Upper lobe of left lung (tissue), 6 donors: ENCODE measurements around the gene U2AF2. TPM values are rescaled to one million over a fixed set of nuclear protein-coding genes. Genes with fewer than 3 reads are reported as not detected.

Source experiments
- ATAC-seq, 2 donors: fragments of 200-7000 bp; cut with Tn5 transposase; one replicate each; pipeline ENCODE4 v1.9.1; 2022; ENCODE audit warnings: mild to moderate bottlenecking in 2 of 2, moderate library complexity in 2 of 2; ENCODE audit not compliant: low FRiP score in 2 of 2
- DNase-seq, 2 donors: peaks; one replicate each; pipeline ENCODE4 v3.0.0-alpha.2; 2019 to 2020
- H3K27ac ChIP-seq, 4 donors: fragments of 200-600 bp; sonication (generic); one replicate each; pipeline ENCODE4 v1.5.1; 2016 to 2019
- H3K27me3 ChIP-seq, 4 donors: fragments of 200-600 bp; sonication (generic); one replicate each; pipeline ENCODE4 v1.5.1; 2017 to 2019
- H3K36me3 ChIP-seq, 4 donors: fragments of 200-600 bp; sonication (generic); one replicate each; pipeline ENCODE4 v1.5.1; 2016 to 2019
- H3K4me1 ChIP-seq, 4 donors: fragments of 200-600 bp; sonication (generic); one replicate each; pipeline ENCODE4 v1.5.1; 2018 to 2019
- H3K4me3 ChIP-seq, 4 donors: fragments of 200-600 bp; sonication (generic); one replicate each; pipeline ENCODE4 v1.5.1; 2017 to 2019; ENCODE audit warnings: mild to moderate bottlenecking in 2 of 4, moderate library complexity in 1 of 4
- H3K9me3 ChIP-seq, 4 donors: fragments of 200-600 bp; sonication (generic); one replicate each; pipeline ENCODE4 v1.5.1; 2018 to 2019
- EP300 ChIP-seq, 4 donors: sonication (generic); formaldehyde crosslinking; IDR thresholded peaks; one replicate each; pipeline ENCODE4 v1.5.1; 2017; ENCODE audit warnings: antibody characterized with exemption in 4 of 4, control low read depth in 2 of 4
- POLR2A ChIP-seq, 4 donors: fragments of 450-650 bp; IDR thresholded peaks; one replicate each; pipeline ENCODE4 v1.5.1; 2016 to 2017; ENCODE audit warnings: antibody characterized with exemption in 4 of 4, mild to moderate bottlenecking in 2 of 4
- POLR2AphosphoS5 ChIP-seq, 2 donors: sonication (generic); formaldehyde crosslinking; IDR thresholded peaks; one replicate each; pipeline ENCODE4 v1.5.1; 2017; ENCODE audit warnings: antibody characterized with exemption in 2 of 2
- WGBS, 2 donors: methylation state at CpG; one replicate each; pipeline ENCODE4 v1.1.5; 2017 to 2018; 5-methylcytosine and 5-hydroxymethylcytosine counted together
- small RNA-seq, 4 donors: library from RNA; depleted of rRNA; stranded (forward); fragments of <200 nt; gene quantifications; one replicate each; pipeline ENCODE3, GENCODE V24; 2016
- total RNA-seq, 6 donors: library from RNA; depleted of rRNA in 4 of 6; stranded (reverse); fragments of >200 nt in 4 of 6; gene quantifications; one replicate each; pipeline versions ENCODE4 v1.1.0 to v1.2.1, GENCODE V29; 2016 to 2021
- TF ChIP-seq, protein P1 (sequence below), 6 experiments: fragments of 450-650 bp in 4 of 6; fragments of 200-600 bp in 2 of 6; sonication (generic) in 2 of 6; IDR thresholded peaks; one replicate each; pipeline ENCODE4 v1.5.1; 2016 to 2019; ENCODE audit warnings: antibody characterized with exemption in 6 of 6
- donor health status: DM: no; HTN: no; CAD: no; lungs with moderate emphysema.
- donor health status: DM: no; HTN: yes; CAD: no; lungs with severe emphysema.

U2AF2 gene
- total RNA-seq, 6 donors from 2014 or later = 57.7 to 294 (median 157) TPM

DNA sequence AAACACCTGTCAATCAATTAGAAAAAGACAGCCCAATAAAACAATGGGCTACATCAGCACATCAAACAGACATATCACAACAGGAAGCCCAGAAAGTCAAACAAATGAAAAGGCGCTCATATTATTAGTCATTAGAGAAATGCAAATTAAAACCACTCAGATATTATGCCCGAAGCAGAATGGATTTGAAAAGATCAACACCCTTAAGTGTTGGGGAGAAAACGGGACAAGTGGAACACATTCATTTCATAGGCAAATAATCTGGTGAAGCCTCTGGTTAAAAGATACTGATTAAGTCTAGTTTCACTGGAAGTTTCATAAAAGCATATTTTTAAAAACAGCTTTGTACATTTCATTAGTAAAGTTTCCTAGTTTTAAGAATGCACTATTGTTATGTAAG, 66.0 kb downstream of the U2AF2 start:
- TF ChIP-seq POLR2A (IDR thresholded peaks at IDR 0.05) = no peak
- no peaks in the 10 kb centered on the region for H3K36me3 ChIP-seq
- no peak for ATAC-seq
- 73 to 85% methylated on average over 3 of the region's 3 CpGs for WGBS, 2 donors
- no peak for DNase-seq
- H3K27ac ChIP-seq = no peak overlapping the region
- peaks cover 0 to 10% (median 5%) of the 10 kb centered on the region in 4 donors for H3K9me3 ChIP-seq
- no peaks in the 10 kb centered on the region for H3K4me1 ChIP-seq
- no peaks in the 10 kb centered on the region for H3K27me3 ChIP-seq
- H3K4me3 ChIP-seq = no peak overlapping the region

DNA sequence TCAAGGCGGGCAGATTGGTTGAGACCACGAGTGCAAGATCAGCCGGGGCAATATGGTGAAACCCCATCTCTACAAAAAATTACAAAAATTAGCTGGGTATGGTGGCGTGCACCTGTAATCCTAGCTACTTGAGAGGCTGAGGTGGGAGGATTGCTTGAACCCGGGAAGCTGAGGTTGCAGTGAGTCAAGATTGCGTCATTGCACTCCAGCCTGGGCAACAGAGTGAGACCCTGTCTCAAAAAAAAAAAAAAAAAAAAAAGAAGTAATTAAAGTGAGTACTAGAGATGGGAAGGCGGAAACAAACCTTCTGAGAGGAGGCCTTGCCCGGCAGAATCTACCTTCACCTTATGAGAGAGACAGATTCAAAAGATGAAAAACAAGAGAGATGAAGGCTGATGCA, 68.7 kb downstream of the U2AF2 start:
- no peak overlapping the region for H3K27ac ChIP-seq
- H3K27me3 ChIP-seq = no peaks in the 10 kb centered on the region
- H3K9me3 ChIP-seq = peaks cover 0 to 10% (median 5%) of the 10 kb centered on the region in 4 donors
- TF ChIP-seq, protein P1, sequence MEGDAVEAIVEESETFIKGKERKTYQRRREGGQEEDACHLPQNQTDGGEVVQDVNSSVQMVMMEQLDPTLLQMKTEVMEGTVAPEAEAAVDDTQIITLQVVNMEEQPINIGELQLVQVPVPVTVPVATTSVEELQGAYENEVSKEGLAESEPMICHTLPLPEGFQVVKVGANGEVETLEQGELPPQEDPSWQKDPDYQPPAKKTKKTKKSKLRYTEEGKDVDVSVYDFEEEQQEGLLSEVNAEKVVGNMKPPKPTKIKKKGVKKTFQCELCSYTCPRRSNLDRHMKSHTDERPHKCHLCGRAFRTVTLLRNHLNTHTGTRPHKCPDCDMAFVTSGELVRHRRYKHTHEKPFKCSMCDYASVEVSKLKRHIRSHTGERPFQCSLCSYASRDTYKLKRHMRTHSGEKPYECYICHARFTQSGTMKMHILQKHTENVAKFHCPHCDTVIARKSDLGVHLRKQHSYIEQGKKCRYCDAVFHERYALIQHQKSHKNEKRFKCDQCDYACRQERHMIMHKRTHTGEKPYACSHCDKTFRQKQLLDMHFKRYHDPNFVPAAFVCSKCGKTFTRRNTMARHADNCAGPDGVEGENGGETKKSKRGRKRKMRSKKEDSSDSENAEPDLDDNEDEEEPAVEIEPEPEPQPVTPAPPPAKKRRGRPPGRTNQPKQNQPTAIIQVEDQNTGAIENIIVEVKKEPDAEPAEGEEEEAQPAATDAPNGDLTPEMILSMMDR (IDR thresholded peaks at IDR 0.05) = no peak
- TF ChIP-seq POLR2A (IDR thresholded peaks at IDR 0.05) (no peak), POLR2AphosphoS5 (IDR thresholded peaks at IDR 0.05) (no peak), EP300 (IDR thresholded peaks at IDR 0.05) (no peak)
- no peaks in the 10 kb centered on the region for H3K36me3 ChIP-seq
- no peak overlapping the region for H3K4me3 ChIP-seq
- DNase-seq = no peak
- no peak for ATAC-seq
- WGBS, 2 donors = 84 to 92% methylated on average over 8 of the region's 8 CpGs
- H3K4me1 ChIP-seq = no peaks in the 10 kb centered on the region

Small RNA genes within 50 kb of the gene (small RNA-seq; reads per million reads assigned to genes)
- gene AC010525.2 = 0 reads per million in 4 donors

Other genes with a start within 250 kb of the U2AF2 start
- gene UBE2S, start 247.2 kb upstream of the U2AF2 start, total RNA-seq = 10 to 100 TPM in 5 of 6 donors, 1 to 10 TPM in 1; 6.5 to 31.6 (median 19.0) TPM
- gene SHISA7, start 211.7 kb upstream of the U2AF2 start, total RNA-seq = not detected
- 10 to 100 TPM in 5 of 6 donors, 1 to 10 TPM in 1; 4.2 to 44.8 (median 36.7) TPM for gene ISOC2, start 193.4 kb upstream of the U2AF2 start, total RNA-seq
- gene C19orf85, start 190.3 kb upstream of the U2AF2 start, total RNA-seq = not detected
- gene ZNF628, start 178.4 kb upstream of the U2AF2 start, total RNA-seq = 10 to 100 TPM in 5 of 6 donors, 1 to 10 TPM in 1; 9.9 to 32.1 (median 12.4) TPM
- 10 to 100 TPM; 13.1 to 19.2 (median 16.3) TPM for gene NAT14, start 169.8 kb upstream of the U2AF2 start, total RNA-seq
- gene SSC5D, start 166.6 kb upstream of the U2AF2 start, total RNA-seq = 10 to 100 TPM in 1 of 6 donors, 1 to 10 TPM in 4, under 1 TPM in 1; 0.39 to 10.1 (median 6.7) TPM
- gene SBK2, start 117.9 kb upstream of the U2AF2 start, total RNA-seq = not detected
- 1 to 10 TPM in 1 of 6 donors, under 1 TPM in 2, not detected in 3; 0.30 to 1.6 (median 0.94) TPM for gene SBK3, start 109.5 kb upstream of the U2AF2 start, total RNA-seq
- 10 to 100 TPM in 2 of 6 donors, 1 to 10 TPM in 4; 3.5 to 19.2 (median 8.4) TPM for gene ZNF579, start 74.2 kb upstream of the U2AF2 start, total RNA-seq
- gene FIZ1, start 55.5 kb upstream of the U2AF2 start, total RNA-seq = 10 to 100 TPM; 11.1 to 21.6 (median 16.3) TPM
- 10 to 100 TPM; 19.9 to 58.7 (median 34.9) TPM for gene ZNF524, start 54.7 kb upstream of the U2AF2 start, total RNA-seq
- 10 to 100 TPM in 4 of 6 donors, 1 to 10 TPM in 2; 7.7 to 39.8 (median 20.6) TPM for gene ZNF865, start 49.4 kb upstream of the U2AF2 start, total RNA-seq
- gene ZNF784, start 30.5 kb upstream of the U2AF2 start, total RNA-seq = 10 to 100 TPM in 2 of 6 donors, 1 to 10 TPM in 4; 6.8 to 14.7 (median 8.6) TPM
- gene ZNF580, start 14.0 kb upstream of the U2AF2 start, total RNA-seq = 10 to 100 TPM; 28.1 to 84.1 (median 38.0) TPM
- gene ZNF581, start 11.4 kb upstream of the U2AF2 start, total RNA-seq = 10 to 100 TPM; 15.6 to 38.8 (median 21.9) TPM
- 10 to 100 TPM; 15.3 to 44.0 (median 17.1) TPM for gene CCDC106, start 6.8 kb upstream of the U2AF2 start, total RNA-seq
- 100 to 1,000 TPM in 4 of 6 donors, 10 to 100 TPM in 2; 59.7 to 357 (median 126) TPM for gene EPN1, start 20.2 kb downstream of the U2AF2 start, total RNA-seq
- gene NLRP9, start 83.4 kb downstream of the U2AF2 start, total RNA-seq = not detected
- not detected for gene RFPL4A, start 104.1 kb downstream of the U2AF2 start, total RNA-seq
- gene RFPL4AL1, start 114.1 kb downstream of the U2AF2 start, total RNA-seq = not detected
- gene NLRP11, start 177.0 kb downstream of the U2AF2 start, total RNA-seq = not detected
- not detected for gene NLRP4, start 181.5 kb downstream of the U2AF2 start, total RNA-seq